Measurements from ENCODE around the gene WIZ. TPM values are rescaled to one million over a fixed set of nuclear protein-coding genes. Genes with fewer than 3 reads are reported as not detected.

WIZ gene
- total RNA-seq, 2 donors from 2014 or later = 22.4 to 44.2 TPM

DNA sequence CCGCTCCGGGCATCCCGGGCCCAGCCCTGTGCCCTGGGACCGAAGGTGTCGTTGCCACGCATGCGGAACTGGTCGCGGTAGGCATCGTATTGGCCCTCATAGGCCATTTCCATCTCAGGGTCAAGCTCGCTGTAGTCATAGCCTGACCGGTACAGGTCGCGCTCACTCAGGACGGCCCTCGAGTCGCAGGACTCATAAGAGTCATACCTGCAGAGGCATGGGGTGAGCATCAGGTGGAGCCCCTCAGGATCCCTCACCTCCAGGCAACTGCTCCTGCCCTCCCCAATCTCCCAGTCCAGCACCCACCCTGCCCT lies 48.4 kb downstream of the WIZ start:
- no peak for DNase-seq (ENCODE audit: low spot score)
- Histone ChIP-seq H3K4me1 (peaks cover 0 to 59% of the 10 kb centered on the region in 2 donors), H3K4me3 (no peak overlapping the region), H3K27me3 (no peaks in the 10 kb centered on the region), H3K9me3 (no peaks in the 10 kb centered on the region), H3K36me3 (peaks cover 66% of the 10 kb centered on the region), H3K27ac (peak overlapping the region; percentile 77 to 85)
- TF ChIP-seq, protein P1, sequence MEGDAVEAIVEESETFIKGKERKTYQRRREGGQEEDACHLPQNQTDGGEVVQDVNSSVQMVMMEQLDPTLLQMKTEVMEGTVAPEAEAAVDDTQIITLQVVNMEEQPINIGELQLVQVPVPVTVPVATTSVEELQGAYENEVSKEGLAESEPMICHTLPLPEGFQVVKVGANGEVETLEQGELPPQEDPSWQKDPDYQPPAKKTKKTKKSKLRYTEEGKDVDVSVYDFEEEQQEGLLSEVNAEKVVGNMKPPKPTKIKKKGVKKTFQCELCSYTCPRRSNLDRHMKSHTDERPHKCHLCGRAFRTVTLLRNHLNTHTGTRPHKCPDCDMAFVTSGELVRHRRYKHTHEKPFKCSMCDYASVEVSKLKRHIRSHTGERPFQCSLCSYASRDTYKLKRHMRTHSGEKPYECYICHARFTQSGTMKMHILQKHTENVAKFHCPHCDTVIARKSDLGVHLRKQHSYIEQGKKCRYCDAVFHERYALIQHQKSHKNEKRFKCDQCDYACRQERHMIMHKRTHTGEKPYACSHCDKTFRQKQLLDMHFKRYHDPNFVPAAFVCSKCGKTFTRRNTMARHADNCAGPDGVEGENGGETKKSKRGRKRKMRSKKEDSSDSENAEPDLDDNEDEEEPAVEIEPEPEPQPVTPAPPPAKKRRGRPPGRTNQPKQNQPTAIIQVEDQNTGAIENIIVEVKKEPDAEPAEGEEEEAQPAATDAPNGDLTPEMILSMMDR (IDR thresholded peaks at IDR 0.05) = no peak

DNA sequence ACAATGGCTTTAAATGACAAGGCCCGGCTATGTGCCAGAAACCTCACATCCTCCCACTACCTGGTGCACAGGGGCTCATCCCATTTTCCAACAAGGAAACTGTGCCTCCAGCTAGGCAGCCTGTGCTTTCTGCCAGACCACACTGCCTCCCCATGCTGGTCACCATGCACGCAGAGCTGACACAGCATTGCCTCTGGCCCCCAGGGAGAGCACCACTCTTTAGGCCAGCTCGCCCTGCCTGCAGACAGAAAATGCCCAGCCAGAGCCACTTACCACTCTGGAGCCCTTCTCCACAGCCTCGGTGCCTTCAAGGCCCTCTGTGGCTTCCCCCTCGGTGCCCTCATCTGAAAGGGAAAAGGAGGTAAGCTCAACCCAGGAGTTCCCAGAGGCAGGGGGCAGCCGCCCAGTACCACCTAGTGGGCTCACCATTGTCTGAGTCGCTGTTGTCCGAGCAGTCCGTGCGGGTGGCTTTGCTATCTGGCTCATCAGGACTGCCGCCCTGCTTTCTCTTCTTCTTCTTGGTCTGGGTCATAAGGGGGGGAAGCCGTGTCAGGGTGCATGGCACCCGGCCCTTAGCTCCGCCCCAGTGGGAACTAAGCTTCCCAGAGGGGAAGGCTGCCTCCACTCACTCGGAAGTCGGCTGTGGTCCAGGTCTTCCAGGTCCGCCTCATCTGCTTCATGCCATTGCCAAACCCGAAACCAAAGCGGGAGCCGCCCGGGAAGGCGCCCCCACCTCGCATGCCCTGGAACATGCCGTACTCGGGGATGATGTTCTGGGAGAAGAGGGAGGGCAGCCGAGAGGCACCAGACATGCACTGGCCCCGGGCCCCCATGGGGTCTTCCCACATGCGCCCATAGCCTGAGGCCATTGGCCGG lies 49.0 kb downstream of the WIZ start:
- no peak overlapping the region for H3K4me3 ChIP-seq
- peaks cover 0 to 53% of the 10 kb centered on the region in 2 donors for H3K4me1 ChIP-seq
- no peak for DNase-seq (ENCODE audit: low spot score)
- TF ChIP-seq, protein P1 (IDR thresholded peaks at IDR 0.05) = no peak
- H3K27me3 ChIP-seq = no peaks in the 10 kb centered on the region
- peak overlapping the region; percentile 77 to 85 for H3K27ac ChIP-seq
- H3K36me3 ChIP-seq = peaks cover 71% of the 10 kb centered on the region
- H3K9me3 ChIP-seq = no peaks in the 10 kb centered on the region

DNA sequence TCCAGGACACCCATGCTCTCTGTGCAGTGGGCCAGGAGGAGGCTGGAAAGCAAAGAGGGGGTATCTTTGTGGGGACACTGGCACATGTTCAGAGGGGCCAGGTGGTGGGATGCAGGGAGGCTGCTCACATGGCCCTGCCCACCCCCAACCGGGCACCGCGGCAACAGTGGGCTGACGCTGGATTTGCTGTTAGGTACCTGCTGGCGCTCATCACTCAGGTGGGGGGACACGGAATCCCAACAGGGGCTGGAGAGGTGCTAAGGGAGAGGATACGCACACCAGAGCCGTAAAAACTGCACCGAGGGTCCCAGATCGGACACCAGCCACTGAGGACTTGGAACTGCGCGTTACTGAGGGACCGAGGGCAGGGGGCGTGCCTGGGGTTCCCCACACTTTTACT lies 50.1 kb downstream of the WIZ start:
- Histone ChIP-seq H3K4me1 (peaks cover 0 to 44% of the 10 kb centered on the region in 2 donors), H3K4me3 (no peak overlapping the region), H3K9me3 (no peaks in the 10 kb centered on the region), H3K27ac (no peak overlapping the region), H3K27me3 (no peaks in the 10 kb centered on the region), H3K36me3 (peaks cover 79% of the 10 kb centered on the region)
- TF ChIP-seq, protein P1 (IDR thresholded peaks at IDR 0.05) = no peak
- DNase-seq (ENCODE audit: low spot score) = no peak

DNA sequence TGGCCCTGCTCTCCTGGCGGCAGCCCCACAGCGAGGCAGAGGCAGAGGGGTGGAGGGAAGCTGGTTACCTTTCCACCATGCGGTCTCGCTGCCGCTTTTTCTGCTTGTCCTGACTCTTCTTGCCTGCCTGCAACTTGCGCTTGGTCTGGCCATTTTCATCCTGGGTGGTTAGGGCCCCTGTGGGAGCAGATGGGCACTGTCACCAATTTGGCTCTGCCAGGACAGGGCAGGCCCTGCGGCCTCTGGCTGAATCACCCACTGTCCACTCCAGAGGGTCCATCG lies 50.6 kb downstream of the WIZ start:
- H3K4me1 ChIP-seq = peaks cover 0 to 39% of the 10 kb centered on the region in 2 donors
- no peaks in the 10 kb centered on the region for H3K27me3 ChIP-seq
- no peak overlapping the region for H3K4me3 ChIP-seq
- peaks cover 84% of the 10 kb centered on the region for H3K36me3 ChIP-seq
- TF ChIP-seq, protein P1 (IDR thresholded peaks at IDR 0.05) = no peak
- DNase-seq (ENCODE audit: low spot score) = no peak
- H3K9me3 ChIP-seq = no peaks in the 10 kb centered on the region
- H3K27ac ChIP-seq = no peak overlapping the region

DNA sequence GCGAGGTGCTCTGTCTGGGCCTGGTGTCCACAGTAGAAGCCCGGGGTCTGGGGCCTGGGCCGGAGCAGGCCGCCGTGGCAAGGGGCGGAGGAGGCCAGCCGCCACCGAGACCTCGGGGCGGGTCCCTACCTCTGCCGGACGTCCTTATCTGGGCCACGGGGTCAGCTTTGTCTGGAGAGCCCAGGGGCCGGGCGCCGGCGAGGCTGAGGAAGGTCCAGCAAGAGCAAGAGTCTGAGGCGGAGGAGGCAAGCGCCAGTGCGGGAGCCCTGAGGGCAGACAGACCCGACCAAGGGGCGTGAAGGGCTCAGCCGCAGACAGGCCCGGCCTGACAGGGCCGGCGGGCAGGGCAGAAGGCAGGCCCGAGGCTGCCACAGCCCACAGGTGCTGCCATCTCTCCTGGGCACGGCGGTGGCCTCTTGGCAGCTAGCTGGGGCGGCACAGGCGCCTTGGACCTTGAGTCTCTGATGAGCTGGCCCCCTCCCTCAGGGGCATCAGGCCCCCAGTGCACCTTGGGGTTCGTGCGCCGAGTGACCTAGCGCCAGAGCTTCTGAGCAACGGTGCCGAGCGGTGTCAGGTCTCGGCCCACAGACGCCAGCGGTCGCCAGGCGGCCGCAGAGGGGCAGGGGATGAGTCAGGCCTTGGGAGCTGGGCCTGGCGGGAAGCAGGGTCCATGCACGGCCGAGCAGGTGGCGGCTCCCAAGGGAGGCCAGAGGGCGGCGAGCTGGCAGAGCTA lies 51.1 kb downstream of the WIZ start:
- Histone ChIP-seq H3K4me1 (peaks cover 0 to 34% of the 10 kb centered on the region in 2 donors), H3K36me3 (peaks cover 88% of the 10 kb centered on the region), H3K27ac (no peak overlapping the region), H3K4me3 (no peak overlapping the region), H3K9me3 (no peaks in the 10 kb centered on the region), H3K27me3 (no peaks in the 10 kb centered on the region)
- TF ChIP-seq, protein P1 (IDR thresholded peaks at IDR 0.05) = no peak
- no peak for DNase-seq (ENCODE audit: low spot score)

Data from right atrium auricular region (tissue), 2 donors.